K562 (cell line): ENCODE results near the gene CUTA. TPM values are rescaled to one million over a fixed set of nuclear protein-coding genes. Genes with fewer than 3 reads are reported as not detected.

Source experiments
- ASH1L ChIP-seq: fragments of 450-650 bp; IDR thresholded peaks from 2 replicates; pipeline ENCODE4 v1.6.1; 2018; ENCODE audit warnings: borderline replicate concordance, mild to moderate bottlenecking, low read depth; ENCODE audit not compliant: partially characterized antibody
- BMI1 ChIP-seq: fragments of 150-350 bp; IDR thresholded peaks from 2 replicates; pipeline ENCODE4 v1.6.1; 2014; ENCODE audit warnings: low read length
- CHD7 ChIP-seq: fragments of 200-600 bp; sonication (generic); IDR thresholded peaks from one replicate; pipeline ENCODE4 v1.6.1; 2012; ENCODE audit warnings: mild to moderate bottlenecking, low read depth, low read length, inconsistent platforms
- EP300 ChIP-seq: IDR thresholded peaks from 2 replicates; pipeline ENCODE4 v1.6.1; 2012; ENCODE audit warnings: low read length, improper control_type of control experiment
- MBD2 ChIP-seq: sonication (generic); IDR thresholded peaks from 2 replicates; pipeline ENCODE4 v1.6.1; 2016; ENCODE audit warnings: low read depth, borderline replicate concordance
- MTF1 ChIP-seq: fragments of 250-450 bp; sonication (Bioruptor Pico); IDR thresholded peaks from 2 replicates; pipeline ENCODE4 v1.9.0; 2021; ENCODE audit warnings: moderate library complexity, mild to moderate bottlenecking, inconsistent platforms, borderline replicate concordance
- MXD1 ChIP-seq: fragments of 250-450 bp; sonication (Bioruptor Pico); IDR thresholded peaks from 2 replicates; pipeline ENCODE4 v1.8.0; 2021; ENCODE audit warnings: borderline replicate concordance, mild to moderate bottlenecking, moderate library complexity; ENCODE audit not compliant: poor library complexity, severe bottlenecking
- RBM34 ChIP-seq: fragments of 200-400 bp; formaldehyde crosslinking; IDR thresholded peaks from 2 replicates; pipeline ENCODE4 v1.6.1; 2018; ENCODE audit warnings: low read length, borderline replicate concordance; ENCODE audit not compliant: insufficient read depth
- TEAD2 ChIP-seq: fragments of 450-650 bp; IDR thresholded peaks from 2 replicates; pipeline ENCODE4 v1.6.1; 2016; ENCODE audit warnings: missing genetic modification characterization, control low read depth, missing compliant biosample characterization
- ZBTB26 ChIP-seq: fragments of 450-650 bp; formaldehyde crosslinking; IDR thresholded peaks from 2 replicates; pipeline ENCODE4 v1.4.0; 2022; ENCODE audit warnings: missing genetic modification characterization
- ZNF511 ChIP-seq: sonication (generic); formaldehyde crosslinking; IDR thresholded peaks from 2 replicates; pipeline ENCODE4 v1.8.0; 2022; ENCODE audit warnings: mild to moderate bottlenecking, missing genetic modification reagents
- polyA plus RNA-seq, 8 experiments: library from polyadenylated mRNA; depleted of rRNA in 4 of 8; stranded (reverse) in 5 of 8; unstranded in 3 of 8; fragments of >200 nt; fragmentation: Nextera tagmentation in 2 of 8; fragmentation: Illumina TruSeq in 1 of 8; extraction: Ambion mirVana in 2 of 8; extraction: Trizol in 1 of 8; gene quantifications; 2 replicates each; pipeline versions ENCODE4 v1.2.1 to v1.2.3, GENCODE V29; 2011 to 2014; ENCODE audit warnings: inconsistent platforms in 1 of 8, missing spikeins in 1 of 8
- total RNA-seq, 7 experiments: library from RNA; depleted of rRNA in 6 of 7; stranded (reverse); fragments of >200 nt in 6 of 7; fragmentation: Illumina TruSeq in 2 of 7; extraction: Trizol in 2 of 7; gene quantifications; 2 replicates each; pipeline versions ENCODE4 v1.2.1 to v1.2.3, GENCODE V29; 2011 to 2021; ENCODE audit warnings: low replicate concordance in 1 of 7

Gene CUTA
- total and polyA plus RNA-seq, 9 of the 15 experiments (the other 6 are each of a cell fraction or from before 2014, with no cell fraction given) = 166 to 682 (median 310) TPM

- no peak for TF ChIP-seq BMI1
- TF ChIP-seq ZBTB26 (CRISPR knock-in tag) = no peak
- TF ChIP-seq ZNF511 (CRISPR knock-in tag) = no peak
- TF ChIP-seq MXD1 (CRISPR knock-in tag) = no peak
- no peak for TF ChIP-seq MTF1 (CRISPR knock-in tag)
- no peak for TF ChIP-seq RBM34
- TF ChIP-seq EP300 = peak; percentile 15; the same call in 1 of the 2 replicates
- no peak for TF ChIP-seq MBD2
- TF ChIP-seq TEAD2 (tag) = no peak
- no peak for TF ChIP-seq CHD7
- no peak for TF ChIP-seq ASH1L
These were observed 33.3 kb downstream of the CUTA start (continued) for GRCh38 chr6:33384581-33385020.
